Germinal center (tissue), 1 donor: ENCODE measurements around the gene GBX1.

Experiments used
- DNase-seq: peaks from one replicate; pipeline ENCODE4 v3.0.0; 2012; ENCODE audit warnings: mixed read lengths, low spot score

Gene GBX1

GRCh38 chr7:151126491-151127137 is 40.9 kb downstream of the GBX1 start:
- DNase-seq: no peak

GRCh38 chr7:151125846-151126481 is 41.5 kb downstream of the GBX1 start:
- no peak for DNase-seq

GRCh38 chr7:151125470-151125845 is 42.0 kb downstream of the GBX1 start:
- DNase-seq: no peak

- no peak for DNase-seq
Measured at GRCh38 chr7:151124899-151125399, 42.5 kb downstream of the GBX1 start.

GRCh38 chr7:151124481-151124880 is 43.0 kb downstream of the GBX1 start:
- DNase-seq: no peak

GRCh38 chr7:151123822-151124464 is 43.6 kb downstream of the GBX1 start:
- peak; percentile 90 for DNase-seq

GRCh38 chr7:151123158-151123821 is 44.2 kb downstream of the GBX1 start:
- DNase-seq: no peak

- DNase-seq: no peak
Measured at GRCh38 chr7:151122796-151123157, 44.7 kb downstream of the GBX1 start.

GRCh38 chr7:151122276-151122675 is 45.2 kb downstream of the GBX1 start:
- DNase-seq: no peak

- no peak for DNase-seq
Measured at GRCh38 chr7:151121380-151122170, 45.9 kb downstream of the GBX1 start.

GRCh38 chr7:151120896-151121295 is 46.6 kb downstream of the GBX1 start:
- no peak for DNase-seq

- DNase-seq: no peak
Measured at GRCh38 chr7:151119902-151120301, 47.6 kb downstream of the GBX1 start.

- no peak for DNase-seq
Measured at GRCh38 chr7:151119055-151119415, 48.5 kb downstream of the GBX1 start.

GRCh38 chr7:151118108-151119054 is 49.1 kb downstream of the GBX1 start:
- DNase-seq: no peak

GRCh38 chr7:151117565-151117964 is 49.9 kb downstream of the GBX1 start:
- no peak for DNase-seq

GRCh38 chr7:151116603-151117440 is 50.7 kb downstream of the GBX1 start:
- no peak for DNase-seq

GRCh38 chr7:151115836-151116418 is 51.6 kb downstream of the GBX1 start:
- no peak for DNase-seq

- peak; percentile 45 for DNase-seq
Measured at GRCh38 chr7:151115121-151115835, 52.2 kb downstream of the GBX1 start.
